ENCODE results near the gene MALRD1.

DNA sequence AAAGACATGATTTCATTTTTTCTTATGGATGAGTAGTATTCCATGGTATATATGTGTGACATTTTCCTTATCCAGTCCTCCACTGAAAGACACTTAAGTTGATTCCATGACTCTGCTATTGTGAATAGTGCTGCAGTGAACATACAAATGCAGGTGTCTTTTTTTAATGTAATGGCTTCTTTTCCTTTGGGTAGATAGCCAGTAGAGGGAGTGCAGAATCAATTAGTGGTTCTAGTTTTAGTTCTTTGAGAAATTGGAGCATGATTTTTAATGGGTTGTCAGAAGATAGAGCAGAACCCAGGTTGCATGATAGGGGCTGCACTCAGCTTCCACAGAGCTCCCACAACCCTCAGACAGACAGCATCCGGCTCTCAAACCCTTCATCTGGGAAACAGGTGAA is 614.7 kb downstream of the MALRD1 start:
- no peak for TF ChIP-seq POLR2A (IDR thresholded peaks at IDR 0.05; ENCODE audit: low read length)
- no peak for TF ChIP-seq GATA1 (IDR thresholded peaks at IDR 0.05; ENCODE audit: low read depth, low read length)

Measured in erythroblast (primary cell).